A673 (cell line): ENCODE data around the gene TMEM131L. TPM values are rescaled to one million over a fixed set of nuclear protein-coding genes. Genes with fewer than 3 reads are reported as not detected.

ENCODE experiments used
- BruUV-seq: library from RNA; stranded (reverse); fragments of 400-500 nt; replicated peaks from 2 replicates; lab custom pipeline; 2021; lab: Mats Ljungman, UMichigan
- CTCF ChIA-PET: fragments of 300-600 bp; sonication (Branson Sonifier 250); formaldehyde crosslinking; loops from one replicate; lab custom pipeline; 2022; ENCODE audit warnings: antibody characterized with exemption; lab: Charles Lee
- POLR2A ChIA-PET: fragments of 300-600 bp; sonication (Branson Sonifier 250); formaldehyde crosslinking; loops from one replicate; lab custom pipeline; 2022; ENCODE audit warnings: antibody characterized with exemption; ENCODE audit not compliant: low non-redundant PET; lab: Charles Lee
- DNase-seq: peaks from one replicate; pipeline ENCODE4 v3.0.0-alpha.2; 2015; ENCODE audit warnings: low spot score
- H3K27ac ChIP-seq: fragments of 200-600 bp; sonication (generic); 2 replicates; pipeline ENCODE4 v1.5.1; 2016; ENCODE audit warnings: mixed run types, low read depth, mild to moderate bottlenecking, mixed read lengths, antibody characterized with exemption, low read length; ENCODE audit not compliant: poor library complexity, severe bottlenecking
- H3K27me3 ChIP-seq: fragments of 200-600 bp; sonication (generic); replicated peaks from 2 replicates; pipeline ENCODE4 v1.6.1; 2017; ENCODE audit warnings: mixed run types, low read depth, mild to moderate bottlenecking, mixed read lengths, antibody characterized with exemption, low read length; ENCODE audit not compliant: insufficient read depth, poor library complexity
- H3K36me3 ChIP-seq: fragments of 200-600 bp; sonication (generic); 2 replicates; pipeline ENCODE4 v1.6.1; 2016; ENCODE audit warnings: mixed run types, mild to moderate bottlenecking, mixed read lengths, antibody characterized with exemption, low read length; ENCODE audit not compliant: insufficient read depth, poor library complexity, severe bottlenecking
- H3K4me1 ChIP-seq: fragments of 200-600 bp; sonication (generic); 2 replicates; pipeline ENCODE4 v1.6.1; 2017; ENCODE audit warnings: mixed run types, mild to moderate bottlenecking, mixed read lengths, antibody characterized with exemption, low read length; ENCODE audit not compliant: insufficient read depth, poor library complexity, severe bottlenecking
- H3K4me3 ChIP-seq: fragments of 200-600 bp; sonication (generic); 2 replicates; pipeline ENCODE4 v1.5.1; 2016; ENCODE audit warnings: low read depth, mixed run types, mild to moderate bottlenecking, mixed read lengths, low read length; ENCODE audit not compliant: poor library complexity, severe bottlenecking
- H3K9me3 ChIP-seq: fragments of 200-600 bp; sonication (generic); 2 replicates; pipeline ENCODE4 v1.6.1; 2016; ENCODE audit warnings: mixed run types, low read depth, mild to moderate bottlenecking, mixed read lengths, antibody characterized with exemption, low read length; ENCODE audit not compliant: poor library complexity, severe bottlenecking
- CTCF ChIP-seq: fragments of 300-800, 200-600 bp; sonication (generic); conservative IDR thresholded peaks from 2 replicates; pipeline ENCODE4 v1.5.1; 2017; ENCODE audit warnings: low read depth, mild to moderate bottlenecking, antibody characterized with exemption, low read length, moderate library complexity, mixed read lengths
- EZH2 ChIP-seq: fragments of 200-600 bp; sonication (generic); IDR thresholded peaks from 2 replicates; pipeline ENCODE4 v1.6.1; 2017; ENCODE audit warnings: borderline replicate concordance, low read depth, mild to moderate bottlenecking, mixed read lengths, antibody characterized with exemption, low read length; ENCODE audit not compliant: poor library complexity, severe bottlenecking
- intact Hi-C: fragments of 100-400 bp; cut with micrococcal nuclease; formaldehyde crosslinking; loops from one replicate; pipeline ENCODE4 v1.10.0; 2022; ENCODE audit not compliant: unreplicated experiment
- total RNA-seq: library from RNA; stranded (reverse); gene quantifications from 2 replicates; pipeline ENCODE4 v1.2.3, GENCODE V29; 2021

TMEM131L gene
- total RNA-seq, 1 experiment from 2014 or later = 18.4 TPM

- TF ChIP-seq EZH2 = no peak
- TF ChIP-seq CTCF = no peak
- Histone ChIP-seq H3K9me3 (no peaks in the 10 kb centered on the region), H3K4me3 (no peak overlapping the region), H3K27ac (no peak overlapping the region), H3K36me3 (no peaks in the 10 kb centered on the region), H3K27me3 (no peaks in the 10 kb centered on the region), H3K4me1 (peaks cover 46% of the 10 kb centered on the region)
- ChIA-PET POLR2A (no interaction called here), CTCF (no interaction called here)
- no peak for DNase-seq
- intact Hi-C loops = no loop called here
- BruUV-seq = no TSS peak
Observed at GRCh38 chr4:153518001-153518400, 51.8 kb downstream of the TMEM131L start.

GRCh38 chr4:153518637-153519389 lies 52.7 kb downstream of the TMEM131L start:
- TF ChIP-seq CTCF (no peak), EZH2 (no peak)
- DNase-seq = no peak
- BruUV-seq = no TSS peak

GRCh38 chr4:153519687-153520086 lies 53.5 kb downstream of the TMEM131L start:
- TF ChIP-seq CTCF (no peak), EZH2 (no peak)
- ChIA-PET POLR2A (no interaction called here), CTCF (no interaction called here)
- H3K4me1 ChIP-seq = peaks cover 43% of the 10 kb centered on the region
- DNase-seq = no peak
- no peaks in the 10 kb centered on the region for H3K36me3 ChIP-seq
- H3K9me3 ChIP-seq = no peaks in the 10 kb centered on the region
- intact Hi-C loops = no loop called here
- no peak overlapping the region for H3K27ac ChIP-seq
- H3K4me3 ChIP-seq = no peak overlapping the region
- no peaks in the 10 kb centered on the region for H3K27me3 ChIP-seq
- no TSS peak for BruUV-seq

More at GRCh38 chr4:153518637-153519389, 52.7 kb downstream of the TMEM131L start:
- no peak overlapping the region for H3K27ac ChIP-seq
- ChIA-PET POLR2A (no interaction called here), CTCF (no interaction called here)
- intact Hi-C loops = no loop called here
- no peaks in the 10 kb centered on the region for H3K27me3 ChIP-seq
- H3K36me3 ChIP-seq = no peaks in the 10 kb centered on the region
- peaks cover 46% of the 10 kb centered on the region for H3K4me1 ChIP-seq
- H3K9me3 ChIP-seq = no peaks in the 10 kb centered on the region
- no peak overlapping the region for H3K4me3 ChIP-seq
